TTC549 (cell line): Measurements from ENCODE around the gene RING1.

ENCODE experiments used
- FAIRE-seq: peaks from 2 replicates; lab custom pipeline; 2012; peaks lifted over from hg19 to GRCh38; lab: Jason Lieb, UNC

The RING1 gene

DNA sequence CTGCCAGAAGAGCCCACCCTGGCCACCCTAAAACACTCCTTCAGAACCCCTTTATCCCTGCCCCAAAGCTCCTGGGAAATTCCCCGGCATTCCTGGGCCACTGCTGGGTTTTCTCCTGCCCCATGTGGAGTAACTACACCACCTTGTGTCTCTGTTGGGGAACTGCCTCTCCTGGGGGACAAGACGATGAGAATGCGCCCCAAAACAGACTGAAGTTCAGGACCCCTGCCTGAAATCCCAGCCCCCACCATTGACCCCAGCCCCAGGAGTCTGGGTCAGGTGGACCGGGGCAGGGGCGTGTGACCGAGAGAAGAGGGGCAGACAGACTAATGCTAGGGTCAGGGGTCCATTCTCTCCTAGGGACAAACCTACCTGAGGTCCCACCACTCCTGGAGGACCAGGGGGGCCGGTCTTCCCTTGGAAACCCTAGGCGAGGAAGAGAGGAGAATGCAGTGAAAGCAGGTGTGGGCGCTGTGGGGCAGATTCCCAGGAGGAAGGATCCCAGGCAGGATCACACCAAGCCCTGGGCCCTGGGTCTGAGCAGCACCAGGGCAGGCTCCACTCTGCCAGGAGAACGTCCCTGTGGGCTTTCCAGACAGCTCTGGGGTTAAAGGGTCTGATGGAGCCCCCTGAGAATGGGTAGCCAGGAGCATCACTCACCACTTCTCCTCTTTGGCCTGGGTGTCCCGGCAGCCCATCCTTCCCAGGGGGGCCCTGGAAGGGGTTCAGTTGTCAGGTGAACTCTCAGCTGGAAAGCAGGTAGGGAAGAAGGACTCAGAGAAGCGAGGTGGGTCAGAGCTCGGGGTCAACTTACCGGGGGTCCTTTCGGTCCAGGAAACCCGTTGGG is 35.4 kb upstream of the RING1 start:
- FAIRE-seq = no peak

DNA sequence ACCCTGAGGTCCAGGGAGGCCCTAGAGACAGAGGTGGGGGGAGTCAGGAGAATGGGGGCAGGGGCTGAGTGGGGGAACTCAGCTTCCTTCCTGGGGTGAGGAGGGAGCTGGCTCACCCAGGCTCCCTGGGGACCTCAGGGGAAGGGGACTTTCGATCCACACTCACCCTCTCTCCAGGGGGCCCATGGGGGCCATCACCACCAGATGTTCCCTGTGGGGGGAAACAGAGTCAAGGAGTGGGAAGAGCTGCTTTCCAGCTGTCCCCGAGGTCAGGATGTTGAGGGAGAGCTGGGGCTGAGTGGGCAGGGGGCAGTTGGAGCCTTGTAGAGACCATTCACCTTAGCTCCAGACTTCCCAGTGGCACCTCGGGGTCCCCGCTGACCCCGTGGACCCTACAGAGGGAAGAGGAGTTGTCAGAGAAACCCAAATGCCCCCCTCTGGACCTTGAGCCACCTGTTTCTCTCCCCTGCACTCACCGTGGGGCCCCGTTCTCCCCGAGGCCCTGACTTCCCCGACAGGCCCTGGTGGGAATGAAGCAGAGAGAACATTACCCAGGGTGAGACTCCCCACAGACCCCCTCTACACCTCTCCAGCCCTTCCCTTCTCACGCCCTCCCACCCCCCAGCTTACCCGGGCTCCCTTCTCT is 34.6 kb upstream of the RING1 start:
- no peak for FAIRE-seq

- no peak for FAIRE-seq
These were observed 33.5 kb upstream of the RING1 start for GRCh38 chr6:33174784-33175183.

DNA sequence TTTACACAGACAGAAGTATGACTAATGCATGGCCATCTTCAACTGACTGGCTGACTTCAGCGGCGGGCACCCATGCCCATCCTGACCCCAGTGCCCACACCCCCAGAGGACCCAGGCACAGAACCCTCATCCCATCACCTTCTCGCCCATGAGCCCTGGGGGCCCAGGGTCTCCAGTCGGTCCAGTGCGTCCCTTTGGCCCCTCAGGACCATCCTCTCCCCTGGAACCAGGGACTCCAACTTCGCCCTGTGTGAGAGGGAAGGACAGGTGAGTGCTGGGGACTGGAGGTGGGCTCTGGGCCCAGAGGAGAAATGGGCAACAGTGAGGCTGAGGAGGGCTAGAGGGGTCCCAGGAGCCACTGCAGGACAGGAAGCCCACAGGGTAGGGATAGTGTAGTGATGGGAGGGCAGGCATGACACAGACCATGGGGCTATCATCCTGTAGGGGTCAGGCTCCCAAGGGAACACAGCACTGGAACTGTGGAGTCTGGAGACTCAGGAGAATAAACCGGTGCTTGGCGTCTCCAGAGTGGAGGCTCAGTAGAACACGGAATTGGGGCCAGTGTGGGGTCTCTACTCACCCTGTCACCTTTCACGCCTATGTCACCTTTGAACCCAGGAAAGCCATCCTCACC is 32.7 kb upstream of the RING1 start:
- no peak for FAIRE-seq

DNA sequence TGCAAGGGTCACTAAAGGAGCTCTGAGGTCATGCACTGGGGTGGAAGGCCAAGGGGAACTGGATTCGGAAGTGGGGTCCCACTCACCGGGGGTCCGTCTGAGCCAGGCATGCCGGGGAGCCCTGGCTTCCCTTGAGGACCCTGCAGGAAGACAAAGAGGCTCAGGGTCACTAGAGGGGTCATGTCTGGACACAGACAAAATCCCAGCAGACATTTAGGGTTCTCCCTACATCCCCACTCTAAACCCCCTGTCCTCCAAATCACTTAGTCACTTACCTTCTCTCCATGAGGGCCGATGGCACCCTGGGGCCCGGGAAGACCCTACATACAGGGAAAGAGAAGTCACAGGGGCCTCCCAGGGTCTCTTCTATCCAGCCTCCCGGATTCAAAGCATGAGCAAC is 31.4 kb upstream of the RING1 start:
- no peak for FAIRE-seq

GRCh38 chr6:33177552-33178446 is 30.5 kb upstream of the RING1 start:
- FAIRE-seq = no peak

- no peak for FAIRE-seq
These were observed 29.4 kb upstream of the RING1 start for GRCh38 chr6:33178755-33179475.

DNA sequence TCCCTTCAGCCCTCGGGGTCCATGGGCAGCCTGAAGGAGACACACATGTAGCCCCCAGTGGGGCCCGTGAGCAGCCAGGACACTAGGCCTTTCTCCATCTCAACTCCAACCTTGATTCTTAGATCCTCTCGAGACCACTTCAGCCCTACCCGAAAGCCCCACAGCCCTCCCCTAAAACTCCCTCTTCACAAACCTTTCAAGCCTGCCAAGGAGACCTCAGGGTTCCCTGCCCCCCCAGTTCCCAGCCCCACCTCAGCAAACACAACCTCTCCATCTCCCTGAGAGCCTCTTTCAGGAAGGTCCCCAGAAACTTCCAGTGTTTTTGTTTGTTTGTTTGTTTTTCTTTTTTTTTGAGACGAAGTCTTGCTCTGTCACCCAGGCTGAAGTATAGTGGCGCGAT is 27.2 kb upstream of the RING1 start:
- FAIRE-seq = no peak

GRCh38 chr6:33183071-33183683 is 25.1 kb upstream of the RING1 start:
- FAIRE-seq = no peak

DNA sequence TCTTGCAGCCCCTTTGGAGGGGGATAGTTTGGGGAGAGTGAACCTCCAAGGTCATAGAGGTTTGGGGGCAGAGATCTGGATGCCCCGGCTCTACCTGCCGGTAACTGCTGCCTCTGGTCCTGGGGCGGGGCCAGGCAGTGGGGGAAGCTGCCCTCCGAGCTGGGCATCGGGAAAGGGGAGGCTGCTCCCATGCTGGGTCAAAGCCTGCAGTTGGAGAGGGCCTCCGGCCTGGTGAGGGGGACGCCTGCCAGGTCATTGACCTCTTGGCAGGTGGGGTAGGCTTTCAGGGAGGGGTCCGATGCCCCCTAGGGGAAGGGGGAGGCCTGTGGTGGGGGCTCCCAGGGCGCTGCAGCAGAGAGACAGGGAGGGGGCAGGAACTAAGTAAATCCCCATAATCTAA is 23.1 kb upstream of the RING1 start:
- FAIRE-seq = no peak

DNA sequence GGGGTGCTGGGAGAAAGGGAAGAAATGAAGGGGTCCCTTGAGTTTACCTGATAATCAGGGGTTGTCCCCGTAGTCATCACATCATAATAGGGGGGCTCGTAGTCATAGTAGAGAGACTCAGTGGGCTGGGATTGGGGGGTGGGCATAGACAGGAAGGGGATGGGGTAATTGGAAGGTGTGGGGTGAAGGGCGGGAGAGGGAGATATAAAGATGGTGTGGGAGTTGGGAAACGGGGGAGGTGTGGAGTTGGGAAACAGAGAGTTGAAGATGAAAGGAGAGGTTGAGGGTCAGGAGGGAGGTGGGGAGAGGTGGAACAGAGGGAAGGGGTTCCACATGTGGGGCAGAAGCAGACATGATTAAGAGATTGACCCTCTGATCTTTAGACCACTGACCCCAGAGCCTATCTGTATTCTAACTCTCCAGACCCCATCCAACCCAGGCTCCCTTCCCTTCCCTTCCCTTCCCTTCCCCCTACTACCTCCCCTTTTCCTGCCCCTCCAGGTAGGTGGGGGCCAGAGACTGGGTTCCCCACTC is 22.6 kb upstream of the RING1 start:
- FAIRE-seq = no peak

GRCh38 chr6:33187809-33188208 is 20.5 kb upstream of the RING1 start:
- no peak for FAIRE-seq

DNA sequence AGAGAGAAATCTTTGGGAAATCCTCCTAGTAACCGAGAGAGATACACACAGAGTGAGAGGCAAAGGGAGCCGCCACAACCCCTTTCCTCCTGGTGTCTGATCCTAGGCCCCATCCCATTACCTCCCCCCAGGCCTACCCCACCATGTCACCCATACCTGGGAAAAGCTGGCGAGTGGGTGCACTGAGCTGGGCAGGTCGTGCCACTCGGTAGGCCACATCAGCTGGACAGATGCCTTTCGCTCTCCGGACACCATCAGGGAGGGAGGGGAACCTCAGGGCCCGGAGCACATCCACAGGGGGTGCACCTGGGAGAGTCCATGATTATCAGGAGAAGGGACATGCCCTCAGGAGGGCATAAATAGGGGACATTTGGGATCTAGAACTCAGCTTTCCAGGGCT is 19.1 kb upstream of the RING1 start:
- no peak for FAIRE-seq

GRCh38 chr6:33189625-33190448 is 18.5 kb upstream of the RING1 start:
- no peak for FAIRE-seq

DNA sequence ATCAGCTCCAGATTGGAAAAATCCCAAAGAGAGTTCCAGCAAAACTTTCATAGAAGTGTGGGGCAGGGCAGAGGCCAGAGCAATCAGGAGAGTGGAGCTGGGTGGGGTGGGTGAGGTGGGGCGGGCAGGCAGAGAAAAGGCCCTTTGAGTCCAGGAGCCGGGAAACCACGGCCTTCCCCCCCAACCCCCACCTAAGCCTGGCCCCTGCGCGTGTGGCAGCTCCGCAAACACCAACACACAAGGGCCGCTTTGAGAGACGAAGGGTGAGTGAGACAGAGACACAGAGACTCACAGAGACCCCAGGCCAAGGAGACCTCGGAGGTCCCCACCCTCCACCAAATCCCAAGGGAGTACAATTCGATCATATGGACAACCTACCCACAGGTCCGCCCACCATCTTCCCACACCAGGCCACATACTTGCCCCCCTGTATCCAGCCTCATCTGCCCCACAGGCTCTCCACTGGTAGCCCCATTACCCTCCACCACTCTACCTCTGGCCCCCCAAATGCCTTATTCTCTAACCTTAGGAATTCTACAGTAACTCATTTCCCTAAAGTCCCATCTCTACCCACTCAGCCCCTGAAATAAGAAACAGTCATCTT is 17.7 kb upstream of the RING1 start:
- FAIRE-seq = no peak

GRCh38 chr6:33191383-33192104 is 16.8 kb upstream of the RING1 start:
- no peak for FAIRE-seq

DNA sequence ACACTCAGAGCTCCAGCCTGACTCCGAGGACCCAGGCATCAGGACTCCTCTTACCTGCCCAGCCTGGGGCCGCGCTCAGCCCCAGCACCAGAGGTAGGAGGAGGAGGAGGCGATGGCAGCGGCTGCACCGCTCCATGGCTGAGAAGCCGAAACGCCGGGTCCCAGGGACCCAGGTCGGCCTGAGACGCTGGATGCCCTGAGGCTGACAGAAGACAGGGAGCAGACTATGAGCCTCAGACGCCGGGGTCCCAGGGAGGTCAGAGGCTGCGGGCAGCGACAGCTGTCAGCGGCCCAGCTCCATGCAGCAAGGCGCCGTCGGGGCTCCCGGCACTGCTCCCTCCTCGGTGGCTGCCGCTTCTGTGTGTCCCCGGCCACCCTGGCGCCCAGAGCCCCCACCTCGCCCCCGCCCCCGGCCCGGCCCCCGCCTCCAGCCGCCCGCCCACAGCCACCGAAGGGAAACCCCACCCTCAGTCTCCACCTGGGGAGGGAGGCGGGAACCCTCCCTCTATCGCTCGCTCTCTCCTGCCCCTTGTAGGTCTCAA is 16.1 kb upstream of the RING1 start, which contains the start of gene COL11A2:
TSS of gene COL11A2 (minus strand) at position 363 of the 542 bp plus-strand sequence. CDS start at position 136, 227 bp downstream.
- FAIRE-seq = no peak
